GM18498 (cell line): ENCODE measurements around the gene C5orf15.

Source experiments
- ATAC-seq: cut with Tn5 transposase; IDR thresholded peaks from one replicate; pipeline ENCODE4 v1.9.1; 2021; ENCODE audit warnings: mild to moderate bottlenecking, moderate library complexity; ENCODE audit not compliant: unreplicated experiment

C5orf15 gene

GRCh38 chr5:133925866-133926488 is 42.4 kb downstream of the C5orf15 start:
- ATAC-seq = no peak

- ATAC-seq = no peak
These were observed 43.2 kb downstream of the C5orf15 start for GRCh38 chr5:133925269-133925668.

DNA sequence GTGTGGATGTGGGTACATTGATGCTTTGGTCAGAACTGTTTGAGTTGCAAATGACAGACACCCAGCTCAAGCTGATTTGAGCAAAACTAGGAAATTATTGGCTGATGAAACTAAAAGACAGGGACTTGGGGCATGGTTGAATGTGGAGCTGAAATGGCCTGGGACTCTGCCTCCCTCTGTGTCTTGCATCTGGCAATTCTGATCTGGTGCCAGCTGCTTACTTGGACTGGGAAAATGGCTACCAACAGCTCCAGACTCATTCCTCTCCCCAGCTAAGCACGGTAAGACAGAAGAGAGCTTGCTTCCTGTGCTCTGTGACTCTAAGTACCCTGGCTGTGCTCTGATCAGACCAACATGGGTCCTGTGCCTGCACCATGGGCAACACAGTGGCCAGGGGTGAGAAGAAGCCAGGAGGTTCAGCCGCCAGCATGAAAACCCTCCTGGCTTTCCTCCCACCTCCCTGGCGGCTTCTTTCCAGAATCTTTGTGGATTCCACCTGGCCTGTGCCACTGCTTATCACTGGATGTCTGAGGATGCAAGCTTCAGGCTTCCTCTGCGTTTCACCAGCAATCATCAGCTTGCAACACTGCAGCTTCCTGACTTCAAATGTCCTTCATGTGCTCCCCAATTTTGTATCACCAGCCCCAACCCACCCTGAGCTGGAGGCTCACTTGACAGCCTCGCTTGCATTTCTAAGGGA is 44.1 kb downstream of the C5orf15 start:
- ATAC-seq = no peak

DNA sequence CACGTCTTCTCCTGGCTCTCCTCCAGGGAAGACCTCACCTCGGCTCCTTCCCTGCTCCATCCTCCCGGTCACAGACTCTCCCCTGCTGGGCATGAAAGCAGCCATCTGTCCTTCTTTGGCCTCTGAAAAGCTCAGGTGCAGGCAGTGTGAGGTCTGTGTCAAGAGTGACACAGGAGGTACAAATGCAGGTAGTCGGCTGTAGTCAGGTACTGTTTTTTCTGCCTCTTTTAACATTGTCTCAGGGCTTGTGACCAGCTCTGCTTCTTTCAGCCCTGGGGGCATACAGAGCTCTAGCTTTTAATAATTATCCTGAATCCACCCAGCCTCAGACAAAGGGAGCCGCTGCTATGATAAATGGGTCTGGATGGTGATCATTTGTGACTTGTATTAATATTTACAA is 46.4 kb downstream of the C5orf15 start:
- no peak for ATAC-seq

DNA sequence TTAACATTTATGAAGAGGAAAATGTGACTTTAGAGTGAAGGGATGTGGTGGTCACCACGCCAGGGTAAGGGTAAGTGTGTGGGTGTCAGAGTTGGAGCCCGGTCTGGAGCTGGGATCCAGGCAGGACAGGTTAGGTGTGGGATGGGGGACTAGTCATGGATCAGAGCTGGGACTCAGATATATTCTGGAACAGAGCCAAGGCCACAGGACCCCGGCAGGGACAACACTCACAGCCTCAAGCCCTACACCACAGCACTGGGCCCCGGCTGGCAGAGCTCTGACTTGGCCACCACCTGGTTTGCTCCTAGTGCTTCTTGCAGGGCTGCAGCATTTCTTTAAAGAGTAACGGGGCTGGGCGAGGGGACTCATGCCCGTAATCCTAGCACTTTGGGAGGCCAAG is 47.4 kb downstream of the C5orf15 start:
- ATAC-seq = no peak

DNA sequence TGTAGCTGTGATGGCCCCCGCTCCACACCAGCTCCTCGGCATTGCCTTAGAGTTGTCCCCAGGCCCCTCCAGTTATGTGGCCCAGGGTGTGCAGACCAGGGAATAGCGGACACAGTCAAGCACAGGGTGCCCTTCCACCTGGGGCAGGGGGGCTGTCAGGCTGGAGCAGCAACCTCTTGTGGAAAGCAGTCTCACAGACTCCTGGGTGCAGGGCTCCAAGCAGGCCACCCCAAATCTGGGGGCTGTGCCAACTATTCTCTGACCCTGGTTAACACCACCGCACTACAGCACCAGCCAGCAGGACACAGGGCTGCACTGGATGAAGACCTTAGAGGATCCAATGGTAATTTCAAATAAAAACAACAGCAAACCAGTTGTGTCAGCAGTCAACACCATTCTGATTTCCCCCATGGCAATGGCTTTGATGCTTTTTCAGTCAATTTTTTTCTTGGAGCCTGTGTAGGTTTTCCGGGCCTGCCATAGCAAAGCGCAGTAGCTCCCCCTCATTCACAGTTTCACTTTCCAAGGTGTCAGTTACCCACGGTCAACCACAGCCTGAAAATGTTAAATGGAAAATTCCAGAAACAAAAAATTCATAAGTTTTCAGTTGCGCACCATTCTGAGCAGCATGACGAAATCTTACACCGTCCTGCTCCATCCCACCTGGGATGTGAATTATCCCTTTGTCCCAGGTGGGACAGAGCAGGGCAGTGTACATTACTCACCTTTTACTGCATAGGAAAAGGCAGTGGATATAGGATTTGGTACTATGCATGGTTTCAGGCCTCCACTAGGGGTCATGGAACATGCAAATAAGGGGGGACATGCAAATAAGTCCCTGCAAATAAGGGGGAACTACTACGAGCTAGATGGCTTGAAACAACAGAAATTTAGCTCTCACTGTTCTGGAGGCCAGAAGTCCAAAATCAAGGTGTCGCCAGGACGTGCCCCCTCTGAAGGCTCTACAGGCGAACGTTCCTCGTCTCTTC is 49.0 kb downstream of the C5orf15 start:
- ATAC-seq = no peak

- ATAC-seq = no peak
These were observed 49.7 kb downstream of the C5orf15 start for GRCh38 chr5:133918731-133919130.

- ATAC-seq = no peak
These were observed 50.1 kb downstream of the C5orf15 start for GRCh38 chr5:133918316-133918715.

DNA sequence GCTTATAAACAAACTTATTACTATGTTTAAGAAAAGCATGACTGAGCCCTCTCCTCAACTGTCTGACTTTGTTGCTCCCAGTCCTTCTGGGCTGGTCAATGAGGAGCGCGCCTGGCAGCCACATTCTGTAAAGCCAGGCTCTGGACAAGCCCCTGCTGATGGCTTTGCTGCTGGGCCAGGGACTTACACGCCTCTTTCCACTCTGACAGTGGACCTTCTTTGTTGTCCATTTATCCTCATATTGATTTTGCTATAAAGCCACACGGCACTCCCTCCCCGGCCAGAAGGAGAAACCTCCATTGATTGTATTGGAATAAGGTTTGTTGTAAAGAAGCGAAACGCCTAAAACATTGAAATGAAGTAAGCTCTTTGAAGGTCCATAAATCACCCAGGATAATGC is 50.6 kb downstream of the C5orf15 start:
- ATAC-seq = no peak

- no peak for ATAC-seq
These were observed 51.5 kb downstream of the C5orf15 start for GRCh38 chr5:133916914-133917313.

DNA sequence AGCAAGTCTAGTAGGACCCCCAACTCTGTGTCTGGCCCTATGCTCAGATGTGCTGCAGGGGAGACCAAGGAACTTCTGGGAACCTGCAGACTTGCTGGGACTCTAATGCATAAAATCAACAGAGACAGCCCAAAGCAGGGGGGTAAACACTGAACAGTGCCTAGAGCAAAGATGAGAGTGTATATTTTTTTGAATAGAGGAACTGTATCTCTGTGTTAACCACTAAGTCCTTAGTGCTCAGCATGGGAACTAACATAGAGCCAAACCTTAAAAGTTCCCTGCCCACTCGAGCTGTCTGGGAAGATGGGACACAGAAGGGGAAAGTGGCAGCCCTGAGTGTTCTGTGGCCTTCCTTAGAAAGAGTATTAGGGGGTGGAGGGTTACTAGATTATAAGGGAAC is 51.9 kb downstream of the C5orf15 start:
- no peak for ATAC-seq

- ATAC-seq = no peak
These were observed 54.0 kb downstream of the C5orf15 start for GRCh38 chr5:133914434-133914833.

GRCh38 chr5:133913413-133914155 is 54.8 kb downstream of the C5orf15 start:
- ATAC-seq = no peak

DNA sequence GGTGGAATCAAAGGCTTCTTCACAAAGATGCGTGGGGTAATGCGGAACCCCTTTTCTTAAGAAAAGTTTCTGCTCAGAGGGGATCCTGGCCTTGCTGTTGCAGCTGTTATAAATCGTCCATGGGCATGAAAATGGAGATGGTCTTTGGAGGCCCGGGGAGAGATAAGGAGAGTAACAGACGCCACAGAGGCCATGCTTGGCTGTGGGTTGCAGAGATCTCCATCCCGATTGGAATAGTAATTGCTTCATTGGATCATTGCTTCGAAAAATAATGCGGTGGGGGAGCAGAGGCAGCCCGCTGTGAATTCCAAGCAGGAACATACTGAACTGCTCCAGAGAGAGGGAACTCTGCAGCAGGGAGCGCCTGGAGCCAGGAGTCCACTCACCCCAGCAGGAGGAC is 55.5 kb downstream of the C5orf15 start:
- ATAC-seq = no peak

- ATAC-seq = no peak
These were observed 57.9 kb downstream of the C5orf15 start for GRCh38 chr5:133910571-133910970.

DNA sequence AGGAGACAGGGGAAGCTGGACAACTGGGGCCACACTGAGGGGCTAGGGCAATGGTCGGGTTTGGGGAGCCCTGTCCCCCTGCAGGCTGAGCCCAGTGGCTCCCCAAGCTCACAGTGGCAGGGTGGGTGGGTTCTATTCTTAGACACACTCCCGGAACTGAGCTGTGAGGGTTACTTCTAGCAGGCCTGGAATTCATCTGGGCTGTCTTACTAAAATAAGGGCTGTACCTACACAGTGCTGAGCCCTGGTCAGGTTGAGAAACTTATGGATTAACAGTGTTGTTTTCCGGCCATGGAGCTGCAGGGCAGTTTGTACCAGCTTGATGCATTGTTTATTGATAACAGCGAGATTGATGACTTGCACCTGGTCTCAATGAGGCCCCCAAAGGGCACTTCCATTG is 58.8 kb downstream of the C5orf15 start:
- no peak for ATAC-seq

DNA sequence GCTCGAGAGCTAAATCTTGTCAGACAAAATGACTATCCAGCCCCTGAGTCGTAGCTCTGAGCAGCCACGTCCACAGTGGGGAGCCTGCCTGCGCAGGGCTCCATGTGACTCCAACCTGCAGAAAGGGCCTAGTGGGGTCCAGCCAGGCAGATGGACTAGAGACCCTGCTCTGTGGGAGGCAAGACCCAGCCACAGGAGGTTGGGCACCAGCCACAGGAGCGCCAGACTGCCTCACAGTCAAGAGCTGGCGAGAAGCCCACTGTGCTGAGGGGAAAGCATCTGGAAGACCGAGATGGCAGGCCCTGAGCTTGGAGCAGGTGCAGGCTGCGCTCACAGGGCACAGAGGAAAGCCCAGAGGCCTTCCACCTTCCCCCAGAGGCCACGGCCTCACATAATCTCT is 61.4 kb downstream of the C5orf15 start:
- ATAC-seq = no peak

- no peak for ATAC-seq
These were observed 62.1 kb downstream of the C5orf15 start for GRCh38 chr5:133906303-133906702.
